Left colon (tissue), 2 donors: ENCODE results near the gene HBM. TPM values are rescaled to one million over a fixed set of nuclear protein-coding genes. Genes with fewer than 3 reads are reported as not detected.
A peak's percentile ranks its signal among the peaks of the same experiment; 100 is the strongest.
"Not testable (repeated sequence)": the region's sequence is repeated elsewhere in the genome, so short reads cannot be mapped to it uniquely, and the experiment has no call there.

Experiments used
- ATAC-seq: fragments of 200-7000 bp; cut with Tn5 transposase; one replicate; pipeline ENCODE4 v1.9.1; 2020; ENCODE audit warnings: mild to moderate bottlenecking, moderate library complexity
- DNase-seq, 2 donors: peaks; one replicate each; pipeline ENCODE4 v3.0.0-alpha.2; 2020
- intact Hi-C, 2 donors: fragments of 100-400 bp; cut with DNase I in 1 of 2; cut with micrococcal nuclease in 1 of 2; formaldehyde crosslinking; loops; one replicate each; pipeline versions ENCODE4 v1.11.2 to v1.14.0; 2022; cut with DNase I, micrococcal nuclease
- long read RNA-seq: library from polyadenylated mRNA; unstranded; transcript quantifications from one replicate; pipeline ENCODE4 v2.0.0, GENCODE V29; 2021
- total RNA-seq, 2 donors: library from RNA; stranded (reverse); fragmentation: NEBNext Ultra II Directional; extraction: Animal tissue kit (Norgen Biotek cat#: 25700); gene quantifications; one replicate each; pipeline ENCODE4 v1.2.1, GENCODE V29; 2021
- donor health status: DM: no; HTN: no; CAD: no.
- donor health status: DM: yes; HTN: yes; CAD: no.

The HBM gene, protein sequence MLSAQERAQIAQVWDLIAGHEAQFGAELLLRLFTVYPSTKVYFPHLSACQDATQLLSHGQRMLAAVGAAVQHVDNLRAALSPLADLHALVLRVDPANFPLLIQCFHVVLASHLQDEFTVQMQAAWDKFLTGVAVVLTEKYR
- not detected for total RNA-seq
- long read RNA-seq = 0 reads

DNA sequence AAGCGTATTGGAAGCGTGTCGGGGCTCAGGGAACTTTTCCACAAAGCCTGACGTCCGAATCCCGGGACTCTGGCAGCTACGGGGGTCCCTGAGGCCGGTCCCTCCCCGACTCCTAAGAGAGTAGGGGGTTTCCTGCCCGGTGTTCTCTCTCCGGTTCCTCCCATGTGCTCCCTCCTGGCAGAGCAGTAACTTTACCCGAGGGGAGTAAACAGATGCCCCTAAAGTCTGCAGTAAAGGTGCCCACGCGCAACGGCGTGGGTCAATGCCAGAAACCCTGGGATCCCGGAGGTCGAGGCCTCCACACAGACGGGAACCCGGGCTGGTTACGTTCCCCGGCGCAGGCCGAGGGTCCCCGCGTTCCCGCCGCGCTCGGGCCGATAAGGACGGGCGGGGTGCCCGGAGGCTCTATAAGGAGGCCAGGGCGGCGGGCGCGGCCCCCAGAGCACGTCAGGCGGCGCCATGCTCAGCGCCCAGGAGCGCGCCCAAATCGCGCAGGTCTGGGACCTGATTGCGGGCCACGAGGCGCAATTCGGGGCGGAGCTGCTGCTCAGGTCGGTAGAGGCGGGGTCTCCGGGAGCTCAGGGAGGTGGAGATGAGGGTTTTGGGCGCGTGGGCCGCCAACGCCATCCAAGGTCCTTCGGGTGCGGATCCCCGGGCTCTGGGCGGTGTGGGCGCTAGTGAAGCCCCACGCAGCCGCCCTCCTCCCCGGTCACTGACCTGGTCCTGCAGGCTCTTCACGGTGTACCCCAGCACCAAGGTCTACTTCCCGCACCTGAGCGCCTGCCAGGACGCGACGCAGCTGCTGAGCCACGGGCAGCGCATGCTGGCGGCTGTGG, at the start of gene HBM:
TSS of gene HBM (plus strand) at position 440 of the 836 bp plus-strand sequence. CDS start at position 460, 20 bp downstream.
- ATAC-seq = no peak
- intact Hi-C loops = no loop called here
- DNase-seq = peak in 1 of 2 donors; percentile 19

DNA sequence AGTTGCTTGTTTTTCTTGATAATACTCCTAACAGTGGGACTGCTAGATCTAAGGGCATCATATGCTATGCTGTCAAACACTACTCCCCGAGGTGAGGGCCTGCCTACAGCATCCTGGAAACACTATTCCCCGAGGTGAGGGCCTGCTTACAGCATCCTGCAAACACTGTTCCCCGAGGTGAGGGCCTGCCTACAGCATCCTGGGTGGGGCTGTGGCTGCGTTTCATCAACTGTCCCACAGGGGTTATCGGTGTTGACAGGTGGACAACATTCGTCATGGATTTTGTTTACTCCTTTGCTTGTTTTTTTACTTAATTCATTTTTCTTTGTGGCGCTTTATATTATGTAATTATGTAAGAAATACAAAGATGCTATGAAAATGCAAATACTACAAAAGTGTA, 49.8 kb upstream of the HBM start:
- intact Hi-C loops = no loop called here
- ATAC-seq = no peak
- no peak for DNase-seq

DNA sequence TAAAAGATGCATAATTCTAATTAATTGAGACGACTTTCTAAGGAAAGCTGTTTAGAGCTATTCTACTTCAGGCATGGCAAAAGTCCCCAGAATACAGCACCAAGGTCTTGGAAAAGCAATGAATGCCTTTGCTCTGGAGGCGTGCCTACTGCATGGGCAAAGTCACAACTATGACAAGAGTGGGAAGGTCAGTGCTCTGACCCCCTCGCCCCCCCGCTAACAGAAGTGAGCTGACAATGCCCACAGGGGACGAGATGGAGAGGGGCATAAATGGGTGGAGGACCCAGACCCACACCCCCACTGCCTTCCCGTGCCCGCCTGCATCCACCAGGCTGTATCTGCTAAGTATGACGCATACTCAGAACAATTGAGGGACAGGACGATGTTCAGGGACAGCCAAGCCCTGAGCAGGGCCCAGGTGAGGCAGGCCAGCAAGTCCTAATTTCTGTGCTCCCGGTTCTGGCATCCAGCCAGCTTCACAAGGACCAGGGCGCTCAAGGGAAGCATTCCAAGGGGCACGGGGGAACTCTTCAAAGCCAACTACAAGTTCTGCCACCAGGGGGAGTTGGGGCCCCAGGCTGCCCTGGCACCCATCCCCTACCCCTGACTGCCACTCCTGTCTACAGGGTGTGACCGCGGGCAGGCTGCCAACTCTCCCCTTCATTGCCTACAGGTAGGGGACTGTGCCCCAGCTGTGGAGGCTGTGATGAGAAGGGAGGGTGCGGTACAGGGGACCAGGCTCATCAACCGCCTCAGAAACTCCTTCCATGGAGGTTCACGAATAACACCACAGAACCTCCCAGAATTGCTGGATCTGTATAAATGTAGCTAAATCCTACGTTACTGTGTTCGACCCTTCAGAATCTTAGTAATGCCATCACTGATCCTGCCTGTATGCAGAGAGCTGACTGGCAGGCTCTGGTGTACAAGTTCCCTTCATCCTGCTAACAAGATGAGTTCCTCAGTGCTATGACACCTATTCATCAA, 48.1 kb upstream of the HBM start:
- DNase-seq = peak; percentile 74 to 89
- ATAC-seq = peak; percentile 95
- intact Hi-C loops = no loop called here

GRCh38 chr16:118857-119256, 46.9 kb upstream of the HBM start:
- intact Hi-C loops = no loop called here
- DNase-seq = no peak
- peak; percentile 51 for ATAC-seq

DNA sequence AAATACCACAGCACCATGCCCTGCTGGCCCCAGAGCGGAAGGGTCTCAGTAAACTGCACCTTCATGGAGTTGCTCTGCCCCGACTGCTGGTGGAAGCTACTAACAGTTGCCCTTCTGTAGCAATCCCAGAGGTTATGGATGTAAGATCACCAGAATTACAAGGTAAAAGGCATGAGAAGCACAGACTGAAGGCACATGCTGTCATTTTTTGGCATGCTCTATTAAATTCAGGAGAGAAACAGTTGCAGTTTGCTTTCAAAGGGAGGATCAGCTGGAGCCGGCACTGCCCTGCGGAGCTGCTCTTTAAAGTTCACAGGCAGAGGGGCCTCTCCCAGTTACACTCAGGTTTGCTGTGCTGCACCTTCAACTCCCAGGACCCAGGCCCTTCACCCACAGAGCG, 46.5 kb upstream of the HBM start:
- ATAC-seq (no peak), DNase-seq (no peak)
- intact Hi-C loops = no loop called here

DNA sequence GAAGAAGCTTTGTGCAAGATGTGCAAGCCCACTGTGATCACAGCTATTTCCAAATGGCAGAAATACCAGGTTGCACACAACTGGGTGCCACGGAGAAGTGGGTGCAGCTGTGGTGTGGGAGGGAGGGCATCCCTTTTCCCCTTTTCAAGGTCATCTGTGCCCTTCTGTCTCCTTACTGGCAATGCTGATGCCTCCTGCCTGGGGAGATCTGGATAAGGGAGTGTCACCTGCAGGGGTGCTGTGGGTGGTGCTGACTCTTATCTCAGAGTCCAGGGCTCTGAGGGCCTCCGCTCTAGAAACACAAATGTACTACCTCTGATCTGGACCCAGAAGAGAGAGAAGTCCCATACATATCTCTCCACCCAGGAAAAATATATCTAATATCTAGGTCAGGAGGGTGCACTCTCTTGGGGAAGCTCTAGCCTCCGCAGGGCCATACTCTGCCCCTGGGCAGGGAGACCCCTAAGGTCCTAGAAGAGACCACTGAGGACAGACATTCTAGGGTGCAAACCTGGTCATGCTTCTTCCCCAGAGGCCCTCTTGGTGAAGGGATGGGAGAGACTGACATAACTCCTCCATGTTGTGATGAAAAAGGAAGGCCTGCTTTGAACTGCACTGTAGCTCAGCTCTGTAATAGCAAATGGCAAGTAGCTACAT, 45.8 kb upstream of the HBM start:
- intact Hi-C loops = no loop called here
- ATAC-seq = no peak
- no peak for DNase-seq

DNA sequence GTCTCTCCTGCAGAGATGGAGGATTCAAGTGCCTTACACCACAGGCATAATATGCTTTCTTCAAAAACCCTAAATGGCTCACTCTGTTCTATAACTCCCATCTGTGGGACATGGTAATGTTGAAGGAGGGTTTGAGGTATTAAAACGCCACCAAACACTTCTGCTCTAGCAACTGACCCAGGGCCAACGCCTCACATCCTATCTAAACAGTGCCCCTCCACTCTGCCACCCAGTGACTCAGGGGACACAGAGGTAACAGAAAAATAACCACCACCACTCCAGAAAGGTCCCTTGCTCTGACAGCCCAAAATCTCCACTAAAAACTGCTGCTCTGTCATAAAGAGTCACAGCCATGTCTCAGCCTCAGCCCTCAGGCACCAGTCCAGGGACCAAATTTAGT, 45.0 kb upstream of the HBM start:
- intact Hi-C loops = no loop called here
- no peak for ATAC-seq
- DNase-seq = no peak

DNA sequence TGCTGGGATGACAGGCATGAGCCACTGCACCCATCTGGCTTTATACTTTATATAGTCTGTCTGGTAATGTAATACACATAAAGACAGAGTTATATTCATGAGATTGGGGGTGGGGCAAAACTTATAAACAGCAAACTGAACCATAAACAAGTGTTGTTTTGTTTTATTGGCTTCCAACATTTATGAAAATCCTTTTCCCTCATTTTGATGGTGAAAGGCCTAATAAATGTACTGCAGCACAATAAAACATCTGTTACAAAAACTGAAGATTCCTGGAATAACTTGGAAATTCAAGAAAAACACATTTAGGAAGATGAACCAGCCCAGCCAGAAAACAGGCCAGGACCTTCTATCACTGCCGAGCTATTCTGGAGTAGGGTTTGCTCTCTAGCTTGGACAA, 43.4 kb upstream of the HBM start:
- DNase-seq = no peak
- ATAC-seq = no peak
- intact Hi-C loops = no loop called here

- ATAC-seq, intact Hi-C loops, DNase-seq: not testable (repeated sequence)
These were observed 42.0 kb upstream of the HBM start for GRCh38 chr16:123558-124350.

GRCh38 chr16:125011-125410, 40.8 kb upstream of the HBM start:
- intact Hi-C loops = no loop called here
- ATAC-seq (no peak), DNase-seq (no peak)

- no peak for DNase-seq
- intact Hi-C loops = no loop called here
- ATAC-seq = no peak
These were observed 36.7 kb upstream of the HBM start for GRCh38 chr16:129075-129474.

- DNase-seq = no peak
- ATAC-seq = no peak
- intact Hi-C loops = no loop called here
These were observed 35.1 kb upstream of the HBM start for GRCh38 chr16:130533-131173.

DNA sequence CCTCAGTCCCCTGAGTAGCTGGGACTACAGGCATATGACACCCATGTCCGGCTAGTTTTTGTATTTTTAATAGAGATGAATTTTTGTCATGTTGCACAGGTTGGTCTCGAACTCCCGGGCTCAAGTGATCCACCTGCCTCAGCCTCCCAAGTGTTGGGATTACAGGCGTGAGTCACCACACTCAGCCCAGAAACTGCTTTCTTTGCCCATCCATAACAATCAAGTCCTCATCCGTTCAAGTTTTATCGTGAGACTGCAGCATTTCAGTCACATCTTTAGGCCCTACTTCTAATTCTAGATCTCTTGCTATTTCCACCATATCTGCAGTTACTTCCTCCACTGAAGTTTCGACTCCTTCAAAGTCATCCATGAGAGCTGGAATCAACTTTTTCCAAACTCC, 33.7 kb upstream of the HBM start:
- no peak for DNase-seq
- ATAC-seq = no peak
- intact Hi-C loops = no loop called here

DNA sequence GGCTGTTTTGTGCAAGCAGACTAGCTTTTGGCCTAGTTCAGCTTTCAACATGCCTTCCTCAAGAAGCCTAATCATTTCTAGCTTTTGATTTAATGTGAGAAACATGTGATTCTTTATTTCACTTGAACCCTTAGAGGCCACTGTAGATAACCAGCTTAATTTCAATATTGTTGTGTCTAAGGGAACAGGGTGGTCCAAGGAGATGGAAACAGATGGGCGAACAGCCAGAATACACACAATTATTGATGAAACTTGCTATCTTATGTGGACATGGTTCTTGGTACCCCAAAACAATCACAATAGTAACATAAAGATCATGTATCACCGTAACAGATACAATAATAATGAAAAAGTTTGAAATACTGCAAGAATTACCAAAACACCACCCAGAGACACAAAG, 32.1 kb upstream of the HBM start:
- ATAC-seq = no peak
- intact Hi-C loops = no loop called here
- DNase-seq = no peak

DNA sequence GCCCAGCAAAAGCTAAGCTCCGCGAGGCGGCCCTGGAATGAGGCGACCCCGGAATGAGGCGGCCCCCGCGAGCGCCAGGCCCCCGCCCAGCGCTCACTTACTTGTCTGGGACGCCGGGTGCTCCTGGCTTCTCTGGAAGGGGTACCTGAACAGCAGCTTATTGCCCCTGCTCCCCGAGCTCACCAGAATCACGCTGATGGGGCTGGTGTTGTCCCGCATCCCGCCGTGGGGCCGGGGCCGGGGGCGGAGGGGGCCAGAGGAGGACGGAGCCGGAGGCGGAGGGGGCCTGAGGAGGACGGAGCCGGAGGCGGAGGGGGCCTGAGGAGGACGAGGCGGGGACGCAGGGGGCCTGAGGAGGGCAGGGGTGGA, 27.7 kb upstream of the HBM start:
- ATAC-seq = peak; percentile 40
- intact Hi-C loops = no loop called here
- peak; percentile 27 for DNase-seq

DNA sequence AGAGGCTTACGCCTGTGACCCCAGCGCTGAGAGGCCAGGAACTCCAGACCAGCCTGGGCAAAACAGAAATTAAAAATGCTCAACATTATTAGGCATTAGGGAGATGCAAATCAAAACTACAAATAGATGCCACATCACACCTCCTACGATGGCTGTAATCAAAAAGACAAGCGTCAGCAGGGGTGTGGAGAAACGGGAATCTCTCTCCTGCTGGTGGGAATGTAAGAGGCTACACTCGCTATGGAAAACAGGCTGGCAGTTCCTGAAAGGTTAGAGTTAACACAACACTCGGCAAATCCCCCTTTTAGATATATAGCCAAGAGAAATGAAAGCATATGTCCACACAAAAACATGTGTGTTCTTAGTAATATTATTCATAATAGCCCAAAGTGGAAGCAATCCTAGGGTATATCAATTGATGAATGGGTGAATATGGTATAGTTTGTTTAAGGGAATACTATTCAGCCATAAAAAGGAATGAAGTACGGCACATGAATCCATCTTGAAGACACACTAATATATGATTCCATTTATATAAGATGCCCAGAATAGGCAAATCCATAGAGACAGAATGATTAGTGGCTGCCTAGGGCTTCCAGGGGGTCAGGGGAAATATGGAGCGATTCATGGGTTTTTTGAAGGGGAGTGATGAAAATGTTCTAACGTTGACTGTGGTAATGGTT, 25.5 kb upstream of the HBM start:
- no peak for ATAC-seq
- DNase-seq = no peak
- intact Hi-C loops = no loop called here

GRCh38 chr16:142405-142967, 23.3 kb upstream of the HBM start:
- DNase-seq (no peak), ATAC-seq (no peak)
- intact Hi-C loops = no loop called here
